Muscle of leg (tissue), 11 donors: ENCODE results near the gene A3GALT2. TPM values are rescaled to one million over a fixed set of nuclear protein-coding genes. Genes with fewer than 3 reads are reported as not detected.

Source experiments
- DNase-seq: peaks from one replicate; pipeline ENCODE4 v3.0.0; 2013
- H3K27ac ChIP-seq: one replicate; pipeline ENCODE4 v1.5.1; 2013; ENCODE audit warnings: mild to moderate bottlenecking, low read length, control low read depth
- H3K27me3 ChIP-seq: one replicate; pipeline ENCODE4 v1.6.1; 2013; ENCODE audit warnings: low read length; ENCODE audit not compliant: control insufficient read depth, insufficient read depth
- H3K36me3 ChIP-seq: one replicate; pipeline ENCODE4 v1.6.1; 2013; ENCODE audit warnings: low read length; ENCODE audit not compliant: control insufficient read depth, insufficient read depth
- H3K4me1 ChIP-seq: one replicate; pipeline ENCODE4 v1.6.1; 2013; ENCODE audit warnings: low read length; ENCODE audit not compliant: control insufficient read depth, insufficient read depth
- H3K4me3 ChIP-seq: one replicate; pipeline ENCODE4 v1.5.1; 2013; ENCODE audit warnings: low read length, control low read depth
- H3K9me3 ChIP-seq: replicated peaks from 2 replicates; pipeline ENCODE4 v1.6.1; 2013; ENCODE audit warnings: low read depth, low read length; ENCODE audit not compliant: control insufficient read depth
- WGBS: methylation state at CpG from one replicate; pipeline ENCODE4 v1.1.5; 2013; ENCODE audit warnings: missing lambda C conversion rate; ENCODE audit not compliant: insufficient coverage; 5-methylcytosine and 5-hydroxymethylcytosine counted together
- polyA plus RNA-seq, 8 donors: library from polyadenylated mRNA; unstranded; fragments of 120-200 nt; gene quantifications; one replicate each; pipeline versions ENCODE4 v1.2.1 to v1.2.3, GENCODE V29; 2013; ENCODE audit warnings: inconsistent platforms in 1 of 8, low replicate concordance in 1 of 8; ENCODE audit not compliant: insufficient read length in 8 of 8, insufficient read depth in 1 of 8
- total RNA-seq: library from RNA; stranded (reverse); fragments of 120-200 nt; gene quantifications from one replicate; pipeline ENCODE4 v1.2.4, GENCODE V29; 2013

The A3GALT2 gene
- total and polyA plus RNA-seq, 9 donors: 0.13 to 0.21 TPM; not detected in 7

GRCh38 chr1:33344896-33345560, 24.1 kb upstream of the A3GALT2 start:
- H3K9me3 ChIP-seq: no peaks in the 10 kb centered on the region
- peaks cover 65% of the 10 kb centered on the region for H3K4me1 ChIP-seq
- DNase-seq: peak; percentile 78
- H3K27me3 ChIP-seq: no peaks in the 10 kb centered on the region
- no peak overlapping the region for H3K4me3 ChIP-seq
- WGBS: no CpG with 5 or more reads among the region's 2 CpGs
- H3K27ac ChIP-seq: peak overlapping the region; percentile 66
- peaks cover 26% of the 10 kb centered on the region for H3K36me3 ChIP-seq

GRCh38 chr1:33343539-33343938, 22.6 kb upstream of the A3GALT2 start:
- DNase-seq: no peak
- peaks cover 78% of the 10 kb centered on the region for H3K4me1 ChIP-seq
- H3K9me3 ChIP-seq: no peaks in the 10 kb centered on the region
- H3K36me3 ChIP-seq: peaks cover 26% of the 10 kb centered on the region
- H3K27me3 ChIP-seq: no peaks in the 10 kb centered on the region
- peak overlapping the region; percentile 32 for H3K27ac ChIP-seq
- 65% methylated on average over 4 of the region's 5 CpGs for WGBS
- no peak overlapping the region for H3K4me3 ChIP-seq

GRCh38 chr1:33342041-33342723, 21.3 kb upstream of the A3GALT2 start:
- Histone ChIP-seq H3K36me3 (peaks cover 26% of the 10 kb centered on the region), H3K27me3 (no peaks in the 10 kb centered on the region), H3K4me1 (peaks cover 76% of the 10 kb centered on the region), H3K27ac (peak overlapping the region; percentile 90), H3K4me3 (no peak overlapping the region), H3K9me3 (no peaks in the 10 kb centered on the region)
- WGBS: 28% methylated on average over 2 of the region's 7 CpGs
- DNase-seq: peak; percentile 96

GRCh38 chr1:33341190-33341589, 20.3 kb upstream of the A3GALT2 start:
- peaks cover 26% of the 10 kb centered on the region for H3K36me3 ChIP-seq
- DNase-seq: no peak
- H3K4me3 ChIP-seq: no peak overlapping the region

GRCh38 chr1:33339413-33339812, 18.5 kb upstream of the A3GALT2 start:
- no peaks in the 10 kb centered on the region for H3K27me3 ChIP-seq
- H3K27ac ChIP-seq: peak overlapping the region; percentile 66
- no peak for DNase-seq
- no peak overlapping the region for H3K4me3 ChIP-seq
- WGBS: 30% methylated on average over 2 of the region's 2 CpGs
- H3K36me3 ChIP-seq: peaks cover 31% of the 10 kb centered on the region
- no peaks in the 10 kb centered on the region for H3K9me3 ChIP-seq
- peaks cover 66% of the 10 kb centered on the region for H3K4me1 ChIP-seq

More at GRCh38 chr1:33341190-33341589, 20.3 kb upstream of the A3GALT2 start:
- WGBS: 51% methylated on average over 4 of the region's 6 CpGs
- peaks cover 70% of the 10 kb centered on the region for H3K4me1 ChIP-seq
- no peaks in the 10 kb centered on the region for H3K27me3 ChIP-seq
- H3K9me3 ChIP-seq: no peaks in the 10 kb centered on the region
- H3K27ac ChIP-seq: peak overlapping the region; percentile 25

GRCh38 chr1:33338440-33339211, 17.7 kb upstream of the A3GALT2 start:
- Histone ChIP-seq H3K27ac (peak overlapping the region; percentile 66), H3K9me3 (no peaks in the 10 kb centered on the region), H3K4me3 (no peak overlapping the region), H3K4me1 (peaks cover 67% of the 10 kb centered on the region), H3K36me3 (peaks cover 34% of the 10 kb centered on the region), H3K27me3 (no peaks in the 10 kb centered on the region)
- 12% methylated on average over 9 of the region's 14 CpGs for WGBS
- peak; percentile 79 for DNase-seq

GRCh38 chr1:33338048-33338439, 17.1 kb upstream of the A3GALT2 start:
- no CpG with 5 or more reads among the region's 1 CpG for WGBS
- Histone ChIP-seq H3K4me3 (no peak overlapping the region), H3K9me3 (no peaks in the 10 kb centered on the region), H3K27ac (peak overlapping the region; percentile 66), H3K4me1 (peaks cover 65% of the 10 kb centered on the region), H3K27me3 (no peaks in the 10 kb centered on the region), H3K36me3 (peaks cover 38% of the 10 kb centered on the region)
- peak; percentile 48 for DNase-seq

- no peak for DNase-seq
- no peaks in the 10 kb centered on the region for H3K9me3 ChIP-seq
- H3K27ac ChIP-seq: no peak overlapping the region
- peaks cover 65% of the 10 kb centered on the region for H3K4me1 ChIP-seq
- peaks cover 40% of the 10 kb centered on the region for H3K36me3 ChIP-seq
- WGBS: 92% methylated on average over 5 of the region's 6 CpGs
- no peaks in the 10 kb centered on the region for H3K27me3 ChIP-seq
- H3K4me3 ChIP-seq: no peak overlapping the region
Observed at GRCh38 chr1:33337441-33337840, 16.5 kb upstream of the A3GALT2 start.

GRCh38 chr1:33336580-33336979, 15.7 kb upstream of the A3GALT2 start:
- no peaks in the 10 kb centered on the region for H3K9me3 ChIP-seq
- H3K4me3 ChIP-seq: no peak overlapping the region
- peaks cover 44% of the 10 kb centered on the region for H3K36me3 ChIP-seq
- 60% methylated on average over 1 of the region's 9 CpGs for WGBS
- H3K4me1 ChIP-seq: peaks cover 65% of the 10 kb centered on the region
- H3K27ac ChIP-seq: no peak overlapping the region
- H3K27me3 ChIP-seq: no peaks in the 10 kb centered on the region
- DNase-seq: no peak

GRCh38 chr1:33335020-33335419, 14.1 kb upstream of the A3GALT2 start:
- H3K9me3 ChIP-seq: no peaks in the 10 kb centered on the region
- no peak overlapping the region for H3K4me3 ChIP-seq
- H3K27ac ChIP-seq: no peak overlapping the region
- no peaks in the 10 kb centered on the region for H3K27me3 ChIP-seq
- WGBS: 9% methylated on average over 1 of the region's 4 CpGs
- peaks cover 51% of the 10 kb centered on the region for H3K36me3 ChIP-seq
- no peak for DNase-seq
- H3K4me1 ChIP-seq: peaks cover 54% of the 10 kb centered on the region
